ENCODE measurements around the gene STH. TPM values are rescaled to one million over a fixed set of nuclear protein-coding genes. Genes with fewer than 3 reads are reported as not detected.

Gene STH
- total RNA-seq, 1 experiment from 2014 or later = not detected

- Mint-ChIP-seq H3K9me3 (ENCODE audit: unreplicated experiment) (no peaks in the 10 kb centered on the region), H3K4me1 (ENCODE audit: low read depth, unreplicated experiment) (no peaks in the 10 kb centered on the region), H3K4me3 (ENCODE audit: unreplicated experiment) (no peak overlapping the region), H3K36me3 (ENCODE audit: insufficient read depth, unreplicated experiment) (no peaks in the 10 kb centered on the region), H3K27ac (ENCODE audit: unreplicated experiment) (no peak overlapping the region), H3K27me3 (ENCODE audit: insufficient read depth, unreplicated experiment) (no peaks in the 10 kb centered on the region)
- Histone ChIP-seq H3K4me3 (ENCODE audit: low read depth, low read length) (no peak overlapping the region), H3K9me3 (no peaks in the 10 kb centered on the region), H3K4me1 (no peaks in the 10 kb centered on the region), H3K27me3 (replicated peaks; ENCODE audit: control insufficient read depth, insufficient read depth, low read length) (no peaks in the 10 kb centered on the region), H3K36me3 (ENCODE audit: control insufficient read depth, insufficient read depth, low read length) (no peaks in the 10 kb centered on the region)
- no peak for DNase-seq
- no TSS peak for BruUV-seq (replicated peaks)
- no peak for TF ChIP-seq CTCF (IDR thresholded peaks at IDR 0.05; ENCODE audit: insufficient read depth in 1 of 2, low read depth in 1 of 2, low read length in 1 of 2, severe bottlenecking in 1 of 2, unreplicated experiment in 1 of 2)
- ChIA-PET POLR2A (no interaction called here), CTCF (no interaction called here)
- intact Hi-C loops (cut with micrococcal nuclease; ENCODE audit: unreplicated experiment) = loop anchor here (10.0 kb wide), 1 partner anchor 257 kb away; no protein-coding TSS in a partner anchor
Observed at GRCh38 chr17:46007461-46007965, 8.5 kb downstream of the STH start.

GRCh38 chr17:46008591-46008990, 9.5 kb downstream of the STH start:
- no TSS peak for BruUV-seq (replicated peaks)
- CTCF ChIA-PET = no interaction called here
- H3K36me3 ChIP-seq (ENCODE audit: control insufficient read depth, insufficient read depth, low read length) = no peaks in the 10 kb centered on the region
- Mint-ChIP-seq H3K4me3 (ENCODE audit: unreplicated experiment) (no peak overlapping the region), H3K4me1 (ENCODE audit: low read depth, unreplicated experiment) (no peaks in the 10 kb centered on the region), H3K27ac (ENCODE audit: unreplicated experiment) (no peak overlapping the region), H3K9me3 (ENCODE audit: unreplicated experiment) (no peaks in the 10 kb centered on the region), H3K36me3 (ENCODE audit: insufficient read depth, unreplicated experiment) (no peaks in the 10 kb centered on the region), H3K27me3 (ENCODE audit: insufficient read depth, unreplicated experiment) (no peaks in the 10 kb centered on the region)
- H3K27me3 ChIP-seq (replicated peaks; ENCODE audit: control insufficient read depth, insufficient read depth, low read length) = no peaks in the 10 kb centered on the region
- no peak for TF ChIP-seq CTCF (IDR thresholded peaks at IDR 0.05; ENCODE audit: insufficient read depth in 1 of 2, low read depth in 1 of 2, low read length in 1 of 2, severe bottlenecking in 1 of 2, unreplicated experiment in 1 of 2)
- POLR2A ChIA-PET = no interaction called here
- no peaks in the 10 kb centered on the region for H3K4me1 ChIP-seq
- no peaks in the 10 kb centered on the region for H3K9me3 ChIP-seq
- no peak overlapping the region for H3K4me3 ChIP-seq (ENCODE audit: low read depth, low read length)
- no peak for DNase-seq
- intact Hi-C loops (cut with micrococcal nuclease; ENCODE audit: unreplicated experiment) = loop anchor here (10.0 kb wide), 1 partner anchor 256 kb away; no protein-coding TSS in a partner anchor

GRCh38 chr17:46009681-46010596, 10.9 kb downstream of the STH start:
- DNase-seq = no peak
- CTCF ChIA-PET = no interaction called here
- BruUV-seq (replicated peaks) = no TSS peak
- Mint-ChIP-seq H3K27ac (ENCODE audit: unreplicated experiment) (no peak overlapping the region), H3K4me1 (ENCODE audit: low read depth, unreplicated experiment) (no peaks in the 10 kb centered on the region), H3K27me3 (ENCODE audit: insufficient read depth, unreplicated experiment) (no peaks in the 10 kb centered on the region), H3K4me3 (ENCODE audit: unreplicated experiment) (no peak overlapping the region), H3K9me3 (ENCODE audit: unreplicated experiment) (no peaks in the 10 kb centered on the region), H3K36me3 (ENCODE audit: insufficient read depth, unreplicated experiment) (no peaks in the 10 kb centered on the region)
- no peak overlapping the region for H3K4me3 ChIP-seq (ENCODE audit: low read depth, low read length)
- no peaks in the 10 kb centered on the region for H3K4me1 ChIP-seq
- H3K9me3 ChIP-seq = no peaks in the 10 kb centered on the region
- H3K36me3 ChIP-seq (ENCODE audit: control insufficient read depth, insufficient read depth, low read length) = no peaks in the 10 kb centered on the region
- POLR2A ChIA-PET = no interaction called here
- H3K27me3 ChIP-seq (replicated peaks; ENCODE audit: control insufficient read depth, insufficient read depth, low read length) = no peaks in the 10 kb centered on the region
- intact Hi-C loops (cut with micrococcal nuclease; ENCODE audit: unreplicated experiment) = loop anchor here (10.0 kb wide), 1 partner anchor 255 kb away; no protein-coding TSS in a partner anchor
- no peak for TF ChIP-seq CTCF (IDR thresholded peaks at IDR 0.05; ENCODE audit: insufficient read depth in 1 of 2, low read depth in 1 of 2, low read length in 1 of 2, severe bottlenecking in 1 of 2, unreplicated experiment in 1 of 2)

Measured in Caco-2 (cell line).